ENCODE results near the gene ANKRD13B.
A peak's percentile ranks its signal among the peaks of the same experiment; 100 is the strongest.

ANKRD13B gene

DNA sequence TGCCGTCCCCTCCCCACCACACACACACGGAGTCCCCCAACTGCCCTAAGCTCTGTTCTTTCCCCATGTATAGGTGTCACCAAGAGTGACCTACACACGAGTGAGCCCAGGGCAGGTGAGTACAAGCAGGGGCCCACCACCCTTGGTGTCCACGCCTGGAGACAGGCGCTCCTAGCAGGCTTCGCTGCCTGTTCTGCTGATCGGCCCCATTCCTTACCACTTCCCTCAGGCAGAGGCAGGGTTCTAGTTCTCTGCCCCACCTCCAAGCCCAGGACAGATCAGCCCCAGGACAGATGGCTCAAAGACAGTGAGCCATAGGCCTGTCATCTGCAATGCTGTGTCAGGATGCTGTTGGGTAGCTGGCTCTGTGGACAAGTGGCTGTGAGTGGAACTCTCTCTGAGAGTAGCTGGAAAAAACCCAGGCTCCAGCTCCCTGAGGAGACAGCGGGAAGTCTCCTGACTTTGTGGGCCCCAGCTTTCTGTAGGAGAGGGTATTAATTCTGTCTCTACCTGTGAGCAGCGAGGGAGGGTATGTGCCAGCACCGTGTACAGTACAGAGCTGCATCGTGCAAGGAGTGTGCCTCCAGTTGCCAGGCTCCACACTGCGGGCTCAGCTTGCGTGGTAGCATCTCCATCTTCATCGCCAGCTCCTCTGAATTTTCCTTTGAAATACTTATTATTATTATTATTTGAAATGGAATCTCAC is 23.5 kb upstream of the ANKRD13B start:
- DNase-seq: no peak

DNA sequence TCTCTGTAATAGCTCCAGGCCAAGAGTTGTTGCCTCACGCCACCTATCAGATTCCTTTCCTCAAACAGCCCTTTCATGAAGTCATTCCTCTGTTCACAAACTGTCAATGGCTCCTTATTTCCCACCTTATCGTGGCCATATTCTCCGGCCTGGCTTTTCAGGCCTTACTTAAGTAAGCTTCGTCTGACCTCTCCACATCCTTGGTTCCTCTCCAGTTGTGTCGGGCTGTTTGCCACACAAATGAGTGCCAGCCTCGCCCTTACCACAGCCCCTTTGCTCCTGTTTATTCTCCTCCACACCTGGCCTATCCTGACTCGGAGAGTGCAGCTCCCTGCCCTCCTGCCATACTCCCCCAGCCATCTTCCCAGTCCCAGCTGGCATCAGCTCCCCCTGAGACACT is 22.4 kb upstream of the ANKRD13B start:
- DNase-seq: no peak

DNA sequence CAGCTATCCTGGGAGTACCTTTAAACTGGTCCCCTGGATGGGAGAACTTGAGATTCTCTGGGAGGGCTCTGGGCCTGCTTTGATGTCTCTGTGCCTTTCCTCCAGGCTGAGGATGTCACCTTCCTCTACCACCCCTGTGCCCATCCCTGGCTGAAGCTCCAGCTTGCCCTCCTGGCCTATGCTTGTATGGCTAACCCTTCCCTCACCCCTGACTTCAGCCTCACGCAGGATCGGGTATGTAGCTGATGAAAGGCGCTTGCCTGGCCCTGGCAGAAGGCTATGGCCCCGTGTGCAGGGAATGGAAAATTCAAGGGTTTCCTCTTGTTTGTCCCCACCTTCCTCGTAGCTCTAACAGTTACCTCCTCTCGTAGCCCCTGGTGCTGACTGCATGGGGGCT is 21.4 kb upstream of the ANKRD13B start:
- no peak for DNase-seq

DNA sequence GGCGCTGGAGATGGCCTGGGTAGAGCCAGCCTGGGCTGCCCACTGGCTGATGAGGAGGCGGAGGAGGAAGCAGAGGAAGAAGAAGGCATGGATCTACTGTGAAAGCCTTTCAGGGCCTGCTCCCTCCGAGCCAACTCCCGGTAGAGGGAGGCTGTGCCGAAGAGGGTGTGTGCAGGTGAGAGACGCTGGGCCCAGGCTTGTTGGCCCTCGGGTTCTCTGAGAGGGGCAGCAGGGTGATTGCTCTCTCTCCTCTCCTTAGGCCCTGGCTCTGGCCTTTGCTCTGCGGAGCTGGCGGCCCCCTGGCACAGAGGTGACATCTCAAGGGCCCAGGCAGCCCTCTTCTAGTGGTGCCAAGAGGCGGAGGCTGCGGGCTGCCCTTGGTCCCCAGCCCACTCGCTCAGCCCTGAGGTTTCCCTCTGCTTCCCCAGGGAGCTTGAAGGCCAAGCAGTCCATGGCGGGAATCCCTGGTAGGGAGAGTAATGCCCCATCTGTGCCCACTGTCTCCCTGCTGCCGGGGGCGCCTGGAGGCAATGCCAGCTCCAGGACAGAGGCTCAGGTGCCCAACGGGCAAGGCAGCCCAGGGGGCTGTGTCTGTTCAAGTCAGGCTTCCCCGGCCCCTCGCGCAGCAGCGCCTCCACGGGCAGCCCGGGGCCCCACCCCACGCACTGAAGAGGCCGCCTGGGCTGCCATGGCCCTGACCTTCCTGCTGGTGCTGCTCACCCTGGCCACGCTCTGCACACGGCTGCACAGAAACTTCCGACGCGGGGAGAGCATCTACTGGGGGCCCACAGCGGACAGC is 20.9 kb upstream of the ANKRD13B start:
- peak; percentile 43 for DNase-seq

DNA sequence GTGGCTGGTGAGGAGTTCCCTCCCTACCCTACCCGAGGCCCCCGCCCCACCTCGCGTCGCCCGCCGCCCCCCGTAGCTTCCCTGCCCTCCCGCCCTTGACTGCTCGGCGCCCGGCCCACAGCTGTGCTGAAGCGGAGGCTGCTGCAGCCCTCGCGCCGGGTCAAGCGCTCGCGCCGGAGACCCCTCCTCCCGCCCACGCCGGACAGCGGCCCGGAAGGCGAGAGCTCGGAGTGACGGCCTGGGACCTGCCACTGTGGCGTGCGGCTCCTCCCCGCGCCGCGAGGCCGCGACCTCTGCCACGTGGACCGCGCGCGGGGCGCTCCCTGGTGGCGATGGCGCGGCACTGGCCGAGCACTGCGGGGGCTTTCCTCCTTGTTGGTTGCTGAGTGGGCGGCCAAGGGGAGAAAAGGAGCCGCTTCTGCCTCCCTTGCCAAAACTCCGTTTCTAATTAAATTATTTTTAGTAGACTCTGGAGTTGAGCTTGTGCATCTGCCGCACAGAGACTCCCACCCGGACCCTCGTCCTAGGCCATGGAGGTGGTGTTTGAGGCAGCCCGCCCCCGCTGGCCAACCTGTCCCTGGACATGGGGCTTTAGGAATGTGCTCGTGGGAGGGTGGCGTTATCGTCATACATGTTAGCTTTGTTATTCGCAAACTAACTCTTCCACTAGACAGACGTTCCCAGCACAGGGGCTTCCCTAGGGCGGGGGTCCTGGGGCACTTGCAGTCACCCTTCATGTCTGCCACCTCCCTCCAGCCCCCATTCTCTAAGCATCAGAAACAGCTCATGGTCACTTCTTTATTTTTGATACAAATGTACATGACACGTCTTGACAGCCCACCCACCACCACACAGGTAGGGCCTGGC is 20.0 kb upstream of the ANKRD13B start:
- DNase-seq: peak; percentile 82

DNA sequence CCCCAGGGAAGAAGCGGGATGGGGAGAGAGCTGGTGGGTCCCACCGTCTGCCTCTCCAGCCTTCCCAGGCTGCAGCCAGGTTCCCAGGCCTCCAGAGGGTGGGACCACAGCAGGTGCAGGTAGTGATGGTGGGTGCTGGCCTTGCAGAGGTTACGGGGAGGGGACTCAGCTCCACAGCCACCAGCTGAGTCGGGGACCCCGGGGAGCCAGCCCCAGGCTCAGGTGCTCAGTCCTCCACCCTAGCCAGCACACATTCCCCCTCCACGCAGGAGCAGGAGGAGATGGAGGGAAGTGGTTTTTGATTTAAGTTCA is 19.4 kb upstream of the ANKRD13B start:
- DNase-seq: no peak

DNA sequence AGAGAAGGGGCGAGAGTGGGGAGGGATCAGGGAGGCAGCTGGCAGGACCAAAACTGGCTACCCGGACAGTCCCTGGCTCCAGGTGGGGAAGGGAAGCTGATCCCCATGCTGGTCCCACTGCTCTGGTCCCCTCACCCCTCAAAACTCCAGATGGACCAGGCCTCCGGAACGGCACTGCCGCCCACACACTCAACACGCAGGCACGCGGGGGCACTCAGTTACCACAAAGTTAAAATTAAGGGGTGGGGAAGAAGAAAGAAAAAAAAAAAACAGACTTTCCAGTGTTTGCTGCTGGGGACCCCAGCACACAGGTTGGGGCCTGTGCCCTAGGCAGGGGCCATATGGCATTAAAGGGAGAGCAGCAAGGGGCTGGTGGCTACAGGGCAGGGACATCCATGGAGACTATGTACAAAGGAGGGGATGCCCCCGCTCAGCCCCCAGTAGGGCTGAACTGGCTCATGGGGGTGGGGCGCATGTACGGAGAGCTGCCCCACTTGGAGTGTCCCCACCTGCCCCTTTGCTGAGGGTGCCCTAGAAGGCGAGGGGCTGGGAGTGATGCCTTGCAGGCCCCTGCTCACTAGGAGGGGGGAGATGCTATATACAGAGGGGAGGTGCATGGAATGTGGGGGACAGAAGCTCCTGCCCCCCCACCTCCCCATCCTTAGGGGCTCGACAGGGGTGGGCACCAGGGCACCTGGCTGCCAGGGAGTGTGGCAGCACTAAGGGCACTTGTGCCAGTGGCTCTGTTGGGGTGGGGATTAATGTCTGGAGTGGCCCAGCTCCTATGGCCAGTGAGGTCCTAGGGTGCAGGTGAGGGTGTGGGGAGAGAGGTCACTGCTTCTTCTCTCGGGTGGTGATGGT is 18.8 kb upstream of the ANKRD13B start:
- no peak for DNase-seq

DNA sequence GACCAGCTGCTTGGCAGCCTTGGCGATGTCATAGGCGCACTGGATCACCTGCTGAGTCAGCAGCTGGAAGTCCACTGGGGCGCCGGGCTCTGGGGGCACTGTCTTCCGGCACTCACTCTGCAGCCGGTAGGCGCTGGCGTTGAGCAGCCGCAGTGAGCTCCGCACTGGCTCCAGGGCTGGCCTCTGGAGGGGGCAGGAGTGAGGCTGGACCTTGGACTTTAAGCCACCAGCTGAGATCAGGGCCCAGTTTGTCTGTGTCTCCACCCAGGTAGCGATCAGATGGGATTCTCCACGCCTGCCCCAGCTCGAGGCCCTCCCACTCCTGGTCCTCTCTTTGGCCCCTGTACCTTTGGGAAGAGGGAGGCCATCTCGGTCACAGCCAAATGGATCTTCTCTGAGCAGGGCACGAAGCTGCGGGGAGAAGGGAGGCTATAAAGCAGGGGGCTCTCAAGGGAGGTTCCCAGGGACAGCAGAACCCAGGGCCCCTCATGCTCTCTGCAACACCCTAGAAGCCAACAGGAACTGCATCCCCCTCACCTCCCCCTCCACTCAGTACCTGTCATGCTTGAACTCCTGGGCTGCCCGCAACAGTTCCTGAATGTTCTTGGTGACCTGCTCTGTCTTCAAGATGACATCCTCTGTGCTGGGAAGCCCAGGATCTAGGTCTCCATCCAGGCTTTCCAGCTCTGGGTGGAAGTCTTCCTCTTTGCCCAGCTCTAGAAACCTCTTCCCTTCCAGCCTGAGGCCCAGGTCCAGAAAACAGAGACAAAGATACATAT is 18.0 kb upstream of the ANKRD13B start:
- DNase-seq: no peak

DNA sequence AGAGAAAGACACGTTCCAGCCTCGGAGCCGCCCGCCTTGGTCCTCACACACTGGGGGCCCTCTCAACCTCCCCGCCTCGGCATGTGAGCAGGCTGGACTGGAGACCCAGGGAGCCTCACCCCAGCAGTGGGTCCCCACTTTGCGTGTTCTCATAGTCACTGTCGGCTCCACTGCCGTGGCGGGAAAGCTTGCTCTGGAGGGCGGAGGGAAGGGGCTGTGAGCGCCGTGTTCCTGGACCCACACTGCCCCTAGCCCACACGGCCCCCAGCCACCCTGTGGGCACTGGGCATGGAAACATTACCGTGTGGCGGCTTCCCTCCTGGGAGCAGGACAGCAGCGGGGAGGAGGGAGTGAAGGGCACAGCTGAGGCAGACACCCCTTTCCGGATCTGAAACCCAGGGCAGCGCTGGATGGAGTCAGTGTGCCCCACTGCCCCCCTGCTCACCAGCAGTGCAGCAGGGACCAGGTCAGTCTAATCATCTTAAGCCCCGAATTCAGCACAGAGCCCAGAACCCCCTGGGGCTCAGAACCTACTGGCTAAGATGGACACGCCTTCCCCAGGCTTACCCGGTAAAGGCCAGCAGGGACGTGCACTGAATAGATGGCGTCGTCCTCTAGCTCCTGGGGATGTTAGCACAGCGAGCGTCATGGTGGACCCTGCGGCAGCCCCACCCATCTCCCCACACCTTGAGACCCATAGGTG is 17.3 kb upstream of the ANKRD13B start:
- no peak for DNase-seq

DNA sequence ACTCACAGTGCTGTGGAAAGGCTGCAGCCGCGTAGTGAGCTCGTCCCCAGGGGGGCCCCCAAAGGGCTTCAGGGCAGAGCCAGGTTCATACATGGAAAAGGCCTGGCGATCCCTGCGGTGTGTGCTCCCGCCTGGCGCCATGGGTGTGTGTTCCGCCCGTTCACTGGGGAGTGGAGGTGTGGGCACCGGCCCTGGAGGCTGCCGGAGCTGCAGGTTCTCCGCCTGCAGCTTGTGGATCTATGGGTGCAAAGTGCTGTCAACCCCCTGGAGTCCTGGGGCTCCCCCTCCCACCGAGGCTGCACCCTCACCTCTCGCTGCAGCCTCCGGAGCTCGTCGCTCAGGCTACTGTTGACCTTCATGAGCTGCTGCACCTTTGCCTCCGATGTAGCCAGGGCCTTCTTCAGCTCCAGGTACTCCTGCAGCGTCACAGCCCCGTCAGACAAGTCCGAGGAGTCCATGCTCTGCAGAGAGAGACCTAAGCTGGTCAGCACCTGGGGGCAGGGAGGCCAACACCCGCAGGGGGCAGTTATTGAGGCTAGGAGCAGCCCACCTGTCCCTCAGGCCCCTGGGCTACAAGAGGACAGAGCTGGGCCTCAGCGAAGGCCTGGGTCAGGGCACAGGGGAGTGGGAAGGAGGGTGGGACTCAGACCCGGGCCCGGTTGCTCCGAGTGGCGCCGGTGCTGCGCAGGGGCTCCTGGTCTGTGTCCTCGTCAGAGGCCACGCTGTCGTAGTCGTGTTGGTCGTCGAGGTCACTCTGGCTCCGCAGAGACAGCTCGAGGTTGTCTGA is 16.5 kb upstream of the ANKRD13B start:
- no peak for DNase-seq

DNA sequence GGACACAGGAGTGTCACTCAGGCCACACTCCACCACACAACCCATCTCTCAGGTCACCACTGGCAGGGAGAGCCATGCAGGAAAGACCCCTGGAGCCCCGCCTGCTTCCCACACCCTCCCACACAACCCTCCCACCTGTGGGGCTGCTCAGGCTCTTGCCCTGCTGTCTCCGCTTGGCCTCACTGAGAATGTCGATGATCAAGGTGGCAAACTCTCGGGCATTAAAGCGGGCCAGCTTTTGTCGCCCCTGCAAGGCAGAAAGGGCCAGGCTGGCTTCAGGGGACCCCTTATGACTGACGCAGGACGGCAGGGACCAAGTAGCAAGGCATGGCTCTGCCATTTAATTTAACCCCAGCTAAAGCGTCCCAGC is 15.9 kb upstream of the ANKRD13B start:
- DNase-seq: no peak

DNA sequence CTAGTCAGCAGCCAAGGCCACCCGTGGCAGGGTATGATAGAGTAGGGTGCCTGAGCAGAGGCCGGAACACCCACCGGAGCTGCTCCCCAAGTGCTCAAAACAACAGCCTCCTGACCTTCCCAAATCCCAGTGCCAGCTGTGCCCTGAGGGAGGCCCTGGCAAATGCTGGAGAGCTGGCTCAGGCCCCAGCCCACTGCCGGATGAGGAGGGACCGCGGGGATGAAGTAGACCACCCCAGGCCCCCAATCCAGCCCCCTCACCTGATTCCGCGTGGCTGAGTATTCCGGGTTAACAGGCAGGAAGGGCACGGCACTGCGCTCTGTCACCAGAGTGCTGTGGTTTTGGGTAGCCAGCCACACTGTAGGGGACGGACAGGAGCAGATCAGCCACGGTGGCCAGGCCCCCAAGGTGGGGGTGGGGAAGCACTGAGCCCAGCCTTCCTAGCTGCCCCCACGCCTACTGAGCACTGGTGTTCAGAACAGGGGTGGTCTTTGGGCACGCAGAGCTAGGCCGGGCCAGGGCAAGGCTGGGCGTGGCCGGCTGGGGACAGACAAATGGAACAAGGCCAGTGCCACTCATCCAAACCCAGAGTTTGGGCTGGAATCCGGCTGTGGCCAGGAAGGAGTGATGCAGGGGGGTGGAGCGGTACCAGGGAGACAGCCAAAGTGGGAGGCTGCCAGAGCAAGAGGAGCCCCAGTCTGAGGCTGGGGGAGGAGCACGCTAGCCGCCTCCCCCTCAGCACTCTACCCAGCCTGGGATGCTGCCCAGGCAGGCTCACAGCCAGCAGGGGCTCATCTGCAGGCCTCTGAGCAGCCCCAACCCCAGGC is 15.3 kb upstream of the ANKRD13B start:
- DNase-seq: no peak

DNA sequence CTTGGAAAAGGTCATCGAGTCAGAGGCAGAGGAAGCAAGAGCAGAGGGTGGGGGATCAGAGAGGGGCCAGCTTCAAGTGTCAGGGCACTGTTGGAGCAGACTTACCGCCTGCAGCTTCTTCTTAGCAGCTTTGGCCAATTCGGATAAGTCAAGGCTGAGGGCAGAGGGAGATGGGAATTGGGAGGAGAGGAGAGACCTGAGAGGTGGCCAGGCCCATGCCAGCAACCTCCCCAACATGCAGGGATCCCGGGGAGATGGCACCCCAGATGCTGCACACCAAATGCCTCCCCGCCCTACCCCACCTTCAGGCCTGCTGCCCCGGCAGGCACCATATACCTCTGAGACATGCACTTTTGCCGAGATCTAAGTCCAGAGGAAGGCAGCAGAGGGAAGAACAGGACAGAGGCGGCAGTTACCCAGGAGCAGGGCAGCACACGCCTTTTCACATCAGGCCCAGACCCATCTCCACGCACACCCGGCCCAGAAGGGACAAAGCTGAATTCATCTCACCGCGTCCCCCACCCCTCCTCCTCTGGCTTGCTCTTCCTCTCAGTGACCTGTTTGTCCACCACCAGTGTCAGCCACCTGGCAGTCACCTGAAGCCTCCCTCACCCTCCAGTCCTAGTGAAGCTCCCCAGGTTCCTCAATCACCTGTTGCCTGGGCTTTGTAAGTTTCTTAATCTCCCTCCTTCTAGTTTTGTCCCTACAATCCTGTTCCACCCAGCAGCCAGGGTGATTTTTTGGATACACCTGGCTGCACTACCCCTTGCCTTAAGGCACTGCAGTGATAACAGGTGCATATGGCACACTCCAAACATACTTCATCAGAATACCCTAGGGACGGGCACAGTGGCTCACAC is 14.1 kb upstream of the ANKRD13B start:
- no peak for DNase-seq

DNA sequence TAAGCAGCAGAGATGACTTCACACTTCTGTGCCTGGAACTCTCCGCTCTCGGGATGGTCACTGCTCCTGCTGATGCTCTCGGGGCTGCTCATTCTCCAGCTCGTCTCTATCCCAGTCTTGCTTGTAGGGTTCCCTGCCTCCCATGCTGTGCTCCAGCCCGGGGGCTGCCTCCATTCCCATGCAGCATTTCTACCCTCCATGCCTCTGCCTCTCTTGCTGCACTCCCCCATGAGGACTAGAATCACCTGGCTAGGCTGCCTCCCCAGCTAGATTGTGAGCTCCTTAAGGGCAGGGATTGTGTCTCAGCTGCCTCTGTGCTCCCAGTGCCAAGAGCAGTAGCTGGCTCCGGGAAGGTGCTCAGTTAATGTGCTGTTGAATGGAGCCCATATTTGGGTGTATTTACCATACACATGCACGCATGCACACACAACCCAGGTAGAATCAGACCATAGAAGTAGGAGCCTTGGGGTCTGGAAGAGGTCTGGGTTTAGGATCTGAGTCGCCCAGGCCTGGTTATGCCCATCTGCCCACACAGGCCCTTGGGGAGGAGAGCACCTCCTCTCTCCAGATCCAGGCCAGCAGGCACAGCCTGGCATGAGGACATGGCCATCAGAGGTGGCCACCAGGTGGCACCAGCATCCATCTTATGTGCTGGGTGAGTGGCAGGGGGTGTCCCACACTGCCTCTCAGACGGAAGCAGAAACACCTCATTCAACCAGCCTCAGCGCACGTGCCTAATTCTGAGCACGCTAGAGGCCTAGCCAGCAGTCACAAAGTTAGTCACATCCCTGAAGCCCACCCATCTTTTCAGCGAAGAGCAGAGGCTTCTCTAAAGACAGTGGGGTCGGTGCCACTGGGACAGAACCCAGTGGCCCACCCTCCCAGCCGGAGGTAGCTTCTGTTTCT is 12.8 kb upstream of the ANKRD13B start:
- peak; percentile 83 for DNase-seq

DNA sequence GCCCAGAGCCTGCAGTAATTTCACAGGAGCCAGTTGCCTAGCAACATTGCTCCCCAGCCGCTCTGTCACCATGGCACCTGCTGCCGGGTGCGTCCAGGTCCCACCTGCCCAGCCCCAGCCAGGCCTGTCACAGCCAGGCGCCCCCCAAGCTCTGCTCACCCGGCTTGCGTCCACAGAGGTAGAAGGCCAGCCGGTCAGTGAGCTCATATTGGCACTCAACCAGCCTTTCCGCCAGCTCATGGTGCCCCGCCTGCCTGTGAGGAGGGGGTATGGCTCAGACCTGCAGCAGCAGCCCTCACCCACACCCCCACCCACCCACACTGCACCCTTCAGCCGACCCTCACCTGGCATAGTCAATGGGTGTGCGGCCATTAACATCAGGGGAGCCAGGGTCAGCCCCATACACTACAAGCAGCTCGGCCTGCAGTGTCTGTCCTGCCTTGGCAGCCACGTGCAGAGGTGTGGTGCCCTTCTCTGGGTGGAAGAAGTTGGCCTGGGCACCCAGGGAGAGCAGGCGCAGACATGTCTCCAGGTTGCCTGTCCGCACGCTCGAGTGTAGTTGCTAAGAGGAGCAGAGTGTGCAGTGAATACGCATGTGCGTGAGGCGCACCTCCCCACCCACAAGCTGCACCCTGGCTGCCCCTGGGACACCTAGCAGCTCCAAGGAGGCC is 11.2 kb upstream of the ANKRD13B start:
- no peak for DNase-seq

DNA sequence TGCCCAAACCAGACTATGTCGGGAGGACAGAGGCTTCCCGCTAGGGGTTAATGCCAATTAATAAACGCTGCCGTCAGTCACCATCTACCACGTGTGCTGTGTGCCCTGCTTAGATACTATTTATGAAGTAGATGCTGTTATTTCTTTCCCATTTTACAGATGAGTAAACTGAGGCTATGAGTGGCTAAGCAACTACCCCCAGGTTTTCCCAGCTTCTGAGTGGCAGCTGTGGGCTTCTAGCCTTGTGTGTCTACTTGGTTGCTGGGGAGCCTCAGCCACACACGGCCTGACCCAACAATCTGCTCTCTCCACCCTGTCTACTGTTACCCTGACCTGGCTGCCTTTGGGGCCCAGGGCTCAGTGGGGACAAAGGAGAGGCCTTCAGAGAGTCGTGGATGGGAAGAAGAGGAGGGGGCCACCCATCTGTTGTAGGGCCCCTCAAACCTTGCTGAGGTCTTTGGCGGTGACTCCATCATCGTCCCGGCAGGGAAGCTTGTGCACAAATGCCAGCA is 10.6 kb upstream of the ANKRD13B start:
- DNase-seq: no peak

DNA sequence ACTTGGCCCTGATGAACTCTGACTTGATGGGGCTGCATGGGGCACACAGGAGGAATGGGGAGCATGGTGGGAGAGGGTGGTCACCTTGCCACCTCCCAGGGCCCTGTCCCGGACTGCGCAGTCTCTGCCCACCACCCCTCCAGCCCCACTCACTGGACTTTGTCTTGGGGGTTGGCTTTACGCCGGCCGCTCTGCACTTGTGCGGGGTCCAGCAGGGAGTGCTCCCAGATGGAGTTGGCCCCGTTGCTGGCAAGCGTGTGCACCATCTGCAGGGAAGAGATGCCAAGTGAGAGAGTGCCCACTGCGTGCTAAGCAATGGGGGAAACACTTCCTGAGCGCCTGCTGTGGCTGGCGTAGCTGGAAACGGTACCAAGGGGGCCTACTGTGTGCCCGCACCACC is 10.2 kb upstream of the ANKRD13B start:
- no peak for DNase-seq

All from retina (tissue), 1 donor.